CD4-positive, alpha-beta T cell treated with Interleukin-6 at 100 ng/mL for 8 hours (primary cell): ENCODE data around the gene FBXO47.
A peak's percentile ranks its signal among the peaks of the same experiment; 100 is the strongest.
"Not testable (repeated sequence)": the region's sequence is repeated elsewhere in the genome, so short reads cannot be mapped to it uniquely, and the experiment has no call there.

Experiments used
- DNase-seq: peaks from one replicate; pipeline ENCODE4 v3.0.0-alpha.2; 2020; ENCODE audit warnings: mixed read lengths, low spot score

FBXO47 gene

DNA sequence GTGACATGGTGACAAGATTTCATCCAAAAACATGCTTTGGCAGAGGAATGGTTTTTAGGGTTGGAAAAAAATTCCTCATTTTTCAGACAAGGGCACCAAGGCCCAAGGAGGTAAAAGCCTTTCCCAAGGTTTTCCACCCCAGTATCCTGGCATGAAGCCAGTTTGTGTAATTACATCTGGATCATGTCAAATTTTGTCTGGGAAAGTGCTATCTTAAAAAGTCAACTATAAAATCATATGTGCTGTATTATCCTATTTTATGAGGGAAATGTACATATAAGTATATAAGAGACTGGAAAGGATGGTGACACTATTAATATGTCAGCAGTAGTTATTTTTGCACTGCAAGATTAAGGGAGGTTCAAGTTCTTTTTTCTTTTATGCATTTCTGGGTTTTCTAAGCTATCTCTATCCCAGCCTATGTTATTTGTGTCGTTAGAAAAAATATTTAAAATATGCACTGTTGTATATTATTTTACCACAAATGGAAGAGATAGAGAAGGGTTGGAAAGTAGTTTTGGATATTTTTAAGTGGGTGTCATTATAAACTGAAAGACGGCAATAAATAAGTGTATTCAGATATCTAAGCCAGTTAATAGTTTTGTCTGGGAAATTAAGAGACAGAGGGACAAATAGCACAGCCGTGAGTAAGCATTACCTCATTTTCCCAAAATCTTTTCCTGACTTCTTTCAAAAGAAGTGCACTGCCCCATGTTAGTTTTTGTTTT is 13.5 kb upstream of the FBXO47 start:
- DNase-seq, result no peak

DNA sequence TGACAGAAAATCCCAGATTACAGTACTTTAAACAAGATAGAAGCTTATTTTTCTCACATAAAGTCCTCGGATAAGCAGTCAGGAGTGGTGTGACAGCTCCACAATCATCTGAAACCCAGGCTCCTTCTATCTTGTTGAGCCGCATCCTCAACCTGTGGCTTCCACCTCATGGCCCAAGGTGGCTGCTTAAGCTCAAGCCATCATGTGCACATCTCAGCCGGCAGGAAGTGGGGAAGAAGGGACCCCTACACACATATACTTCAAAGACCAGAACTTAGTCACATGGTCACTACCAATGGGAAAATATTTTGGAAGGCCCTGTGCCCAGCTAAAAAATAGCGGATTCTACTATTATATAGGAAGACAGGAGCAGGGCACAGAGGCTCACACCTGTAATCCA is 11.0 kb upstream of the FBXO47 start:
- no peak for DNase-seq

DNA sequence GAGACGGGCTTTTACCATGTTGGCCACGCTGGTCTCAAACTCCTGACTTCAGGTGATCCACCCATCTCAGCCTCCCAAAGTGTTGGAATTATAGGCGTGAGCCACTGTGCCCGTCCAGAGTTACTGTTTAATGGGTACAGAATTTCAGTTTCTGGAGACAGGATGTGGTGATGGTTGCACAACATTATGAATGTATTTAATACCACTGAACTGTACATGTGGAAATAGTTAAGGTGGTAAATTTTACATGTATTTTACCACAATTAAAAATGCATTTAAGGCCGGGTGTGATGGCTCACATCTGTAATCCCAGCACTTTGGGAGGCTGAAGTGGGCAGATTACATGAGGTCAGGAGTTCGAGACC is 9.0 kb upstream of the FBXO47 start:
- DNase-seq, result peak; percentile 12

DNA sequence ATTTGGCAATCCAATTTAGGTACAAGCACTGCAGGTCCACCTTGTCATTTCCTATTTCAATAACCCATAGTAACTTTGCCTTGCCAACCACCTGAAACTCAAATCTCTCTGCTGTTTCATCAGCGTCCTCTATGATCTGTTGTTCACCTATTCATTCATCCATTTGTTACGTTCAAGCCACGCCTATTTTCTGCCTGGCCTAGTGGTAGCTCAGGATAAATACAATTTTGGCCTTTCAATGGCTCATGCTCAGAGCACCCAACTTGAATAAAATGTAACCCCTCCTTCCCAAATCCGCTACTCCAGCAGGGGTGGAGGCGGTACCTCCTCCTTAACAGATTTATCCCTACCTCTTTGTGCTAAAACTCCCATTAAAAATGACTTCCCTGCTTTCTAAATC is 3.6 kb upstream of the FBXO47 start:
- DNase-seq, result no peak

DNA sequence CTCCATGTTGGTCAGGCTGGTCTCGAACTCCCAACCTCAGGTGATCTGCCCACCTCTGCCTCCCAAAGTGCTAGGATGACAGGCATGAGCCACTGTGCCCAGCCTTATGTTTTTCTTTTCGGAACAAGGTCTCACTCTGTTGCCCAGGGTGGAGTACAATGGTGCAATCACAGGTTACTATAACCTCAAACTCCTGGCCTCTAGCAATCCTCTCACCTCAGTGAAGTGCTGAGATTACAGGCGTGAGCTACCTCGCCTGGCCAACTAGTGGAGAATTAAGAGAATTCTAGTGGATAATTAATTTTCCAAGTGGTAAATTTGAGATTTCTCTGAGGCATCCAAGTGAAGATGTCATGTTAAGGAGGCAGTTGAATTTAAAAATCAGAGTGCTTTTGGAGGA is 2.9 kb upstream of the FBXO47 start:
- DNase-seq, result no peak

DNA sequence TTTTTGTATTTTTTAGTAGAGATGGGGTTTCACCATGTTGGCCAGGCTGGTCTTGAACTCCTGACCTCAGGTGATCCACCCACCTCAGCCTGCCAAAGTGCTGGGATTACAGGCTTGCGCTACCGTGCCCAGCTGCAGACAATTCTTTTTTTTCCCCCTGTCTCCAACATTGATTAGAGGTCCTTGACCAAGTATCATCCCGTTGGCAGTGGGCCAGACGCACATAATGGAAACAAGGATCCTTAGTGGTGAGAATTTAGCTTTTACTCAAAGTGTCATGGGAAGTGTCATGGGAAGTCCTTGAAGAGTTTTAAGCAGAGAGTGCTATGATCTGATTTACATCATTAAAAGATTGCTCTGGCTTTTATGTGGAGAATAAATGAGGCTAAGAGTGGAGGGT is 2.1 kb upstream of the FBXO47 start:
- no peak for DNase-seq

DNA sequence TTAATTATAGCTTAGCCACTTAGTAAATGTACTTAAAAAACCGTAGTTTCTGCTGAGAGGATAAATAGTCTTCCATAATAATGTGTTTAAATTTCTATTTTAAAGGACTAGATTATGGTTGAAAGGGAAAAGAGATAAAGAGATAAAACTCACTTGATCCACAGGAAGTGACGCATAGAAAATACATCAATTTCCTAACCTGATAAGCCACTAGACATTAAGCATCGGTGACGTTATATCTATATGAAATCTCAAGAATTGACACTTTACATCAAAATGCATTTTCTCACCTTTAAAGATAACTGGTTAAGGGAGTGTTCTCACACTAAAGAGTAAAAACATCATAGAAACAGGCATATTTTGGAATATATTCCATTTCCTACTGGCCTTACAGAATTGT is 5.8 kb downstream of the FBXO47 start:
- no peak for DNase-seq

DNA sequence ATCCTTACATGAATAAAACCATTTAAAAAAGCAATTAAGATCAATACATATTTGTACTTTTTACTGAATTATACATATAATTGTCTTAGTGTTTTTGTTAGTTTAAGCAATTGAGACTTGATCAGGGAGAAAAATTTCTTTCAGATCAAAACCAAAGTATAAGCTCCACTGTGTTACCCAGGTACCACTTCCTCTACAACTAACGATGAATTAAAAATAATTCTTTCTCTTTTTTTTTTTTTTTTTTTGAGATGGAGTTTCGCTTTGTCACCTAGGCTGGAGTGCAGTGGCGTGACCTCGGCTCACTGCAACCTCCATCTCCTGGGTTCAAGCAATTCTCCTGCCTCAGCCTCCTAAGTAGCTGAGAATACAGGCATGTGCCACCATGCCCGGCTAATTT is 6.8 kb downstream of the FBXO47 start:
- DNase-seq, result no peak

DNA sequence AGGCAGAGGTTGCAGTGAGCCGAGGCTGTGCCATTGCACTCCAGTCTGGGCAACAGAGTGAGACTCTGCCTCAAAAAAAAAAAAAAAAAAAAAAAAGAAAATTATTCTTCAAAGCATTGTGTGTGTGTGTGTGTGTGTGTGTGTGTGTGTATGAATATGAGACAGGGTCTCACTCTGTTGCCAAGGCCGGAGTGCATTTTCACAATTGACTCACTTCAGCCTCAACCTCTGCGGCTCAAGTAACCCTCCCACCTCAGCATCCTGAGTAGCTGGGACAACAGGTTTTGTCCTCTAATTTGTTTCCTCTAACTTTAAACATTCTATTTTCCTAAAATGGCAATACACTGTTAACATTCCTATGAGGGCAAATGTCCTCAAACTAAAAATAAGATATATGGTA is 7.7 kb downstream of the FBXO47 start:
- no peak for DNase-seq

DNA sequence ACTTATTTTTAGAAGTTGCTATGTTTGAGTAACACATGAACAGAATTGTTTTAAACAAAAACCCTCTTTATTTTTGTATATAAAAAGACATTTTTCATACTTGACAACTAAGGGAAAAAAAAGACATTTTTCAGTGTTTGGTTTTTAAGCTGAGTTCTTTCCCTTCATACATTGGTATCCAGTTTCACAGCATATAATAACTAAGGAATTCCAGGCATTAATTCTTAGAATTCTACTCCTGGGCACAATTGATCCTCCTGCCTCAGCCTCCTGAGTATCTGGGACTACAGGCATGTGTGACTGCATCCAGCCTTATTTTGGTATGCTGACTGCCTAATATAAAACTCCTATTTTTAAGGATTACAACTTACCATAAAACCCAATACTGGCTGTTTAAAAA is 8.4 kb downstream of the FBXO47 start:
- no peak for DNase-seq

DNA sequence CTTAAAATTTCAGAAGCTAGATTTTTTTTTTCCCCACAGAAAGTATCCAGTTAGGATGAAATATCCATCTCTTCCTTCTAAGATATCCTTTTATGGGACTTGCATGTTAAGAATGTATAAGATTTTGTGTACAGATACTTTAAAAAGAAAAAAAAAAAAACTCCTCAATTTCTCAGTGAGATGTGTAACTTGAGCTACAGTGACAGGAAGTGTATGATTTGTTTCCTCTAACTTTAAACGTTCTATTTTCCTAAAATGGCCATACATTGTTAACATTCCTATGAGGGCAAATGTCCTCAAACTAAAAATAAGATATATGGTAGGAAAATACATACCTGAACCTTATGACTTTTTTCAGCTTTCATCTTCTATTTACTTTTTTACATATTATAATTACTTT is 8.9 kb downstream of the FBXO47 start:
- no peak for DNase-seq

DNA sequence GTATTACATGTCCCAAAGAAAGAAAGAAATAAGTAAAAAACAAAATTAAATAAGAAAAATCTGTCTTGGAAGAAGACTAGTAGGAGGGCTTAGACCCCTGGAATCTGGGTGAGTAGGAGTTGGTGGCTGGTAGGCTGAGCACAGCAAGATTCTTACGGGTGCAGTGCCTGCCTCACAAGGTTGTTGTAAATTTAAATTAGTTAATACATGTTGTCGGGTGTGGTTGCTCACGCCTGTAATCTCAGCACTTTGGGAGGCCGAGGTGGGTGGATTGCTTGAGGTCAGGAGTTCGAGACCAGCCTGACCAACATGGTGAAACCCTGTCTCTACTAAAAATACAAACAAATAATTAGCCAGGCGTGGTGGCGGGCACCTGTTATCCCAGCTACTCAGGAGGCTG is 13.4 kb downstream of the FBXO47 start:
- DNase-seq, result not testable (repeated sequence)

DNA sequence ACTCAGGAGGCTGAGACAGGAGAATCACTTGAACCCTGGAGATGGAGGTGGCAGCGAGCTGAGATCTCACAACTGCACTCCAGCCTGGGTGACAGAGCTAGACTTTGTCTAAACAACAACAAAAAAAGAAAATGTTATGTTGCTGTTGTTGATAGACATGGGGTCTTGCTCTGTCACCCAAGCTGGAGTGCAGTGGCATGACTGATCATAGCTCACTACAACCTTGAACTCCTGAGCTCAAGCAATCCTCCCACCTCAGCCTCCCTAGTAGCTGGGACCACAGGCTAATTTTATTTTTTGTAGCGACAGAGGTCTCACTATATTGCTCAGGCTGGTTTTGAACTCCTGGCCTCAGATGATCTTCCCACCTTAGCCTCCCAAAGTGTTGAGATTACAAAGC is 20.0 kb downstream of the FBXO47 start:
- no peak for DNase-seq

DNA sequence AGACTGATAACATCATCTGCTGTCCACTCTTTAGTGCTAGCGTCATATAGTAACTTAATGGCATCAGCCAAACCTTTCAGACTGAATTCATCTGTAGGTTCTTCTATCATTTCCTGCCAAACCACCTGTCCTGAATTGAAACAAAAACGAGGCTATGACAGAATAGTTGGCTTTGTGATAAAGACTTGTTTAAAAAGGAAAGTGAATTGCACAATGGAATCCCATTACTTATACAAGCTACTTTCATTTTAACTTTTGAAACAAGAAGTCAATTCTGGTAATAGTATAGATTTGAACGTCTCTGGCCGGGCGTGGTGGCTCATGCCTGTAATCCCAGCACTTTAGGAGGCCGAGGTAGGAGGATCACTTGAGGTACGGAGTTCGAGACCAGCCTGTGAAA is 23.6 kb downstream of the FBXO47 start:
- DNase-seq, result no peak

DNA sequence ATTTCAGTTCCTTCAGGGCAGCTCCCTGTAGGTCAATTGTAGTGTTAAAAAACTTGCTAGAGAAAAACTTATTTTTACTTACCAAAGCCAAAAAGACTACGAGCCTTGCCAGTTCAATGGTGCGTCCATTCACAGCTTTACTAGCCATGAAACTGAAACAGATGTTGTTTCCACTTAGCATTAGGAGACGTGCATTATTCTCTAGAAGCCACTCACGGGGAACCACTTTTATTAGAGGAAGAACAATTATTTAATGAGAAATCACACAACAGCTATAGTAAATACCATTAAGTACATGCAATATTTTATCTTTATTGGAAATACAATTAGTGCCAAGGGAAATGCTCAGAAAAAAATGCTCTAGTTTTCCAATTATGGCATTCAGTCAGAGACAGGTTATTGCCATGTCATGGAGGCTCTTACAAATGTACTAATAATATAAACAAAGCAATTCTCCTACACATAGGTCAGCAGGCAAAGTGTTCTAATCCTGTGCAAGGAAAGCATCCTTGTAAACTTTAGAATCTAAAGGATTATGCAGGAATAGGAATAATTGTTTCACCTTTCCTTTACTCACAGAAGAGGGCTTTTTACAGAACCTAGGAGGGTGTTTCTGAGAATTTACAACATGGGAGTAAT is 24.4 kb downstream of the FBXO47 start:
- no peak for DNase-seq

DNA sequence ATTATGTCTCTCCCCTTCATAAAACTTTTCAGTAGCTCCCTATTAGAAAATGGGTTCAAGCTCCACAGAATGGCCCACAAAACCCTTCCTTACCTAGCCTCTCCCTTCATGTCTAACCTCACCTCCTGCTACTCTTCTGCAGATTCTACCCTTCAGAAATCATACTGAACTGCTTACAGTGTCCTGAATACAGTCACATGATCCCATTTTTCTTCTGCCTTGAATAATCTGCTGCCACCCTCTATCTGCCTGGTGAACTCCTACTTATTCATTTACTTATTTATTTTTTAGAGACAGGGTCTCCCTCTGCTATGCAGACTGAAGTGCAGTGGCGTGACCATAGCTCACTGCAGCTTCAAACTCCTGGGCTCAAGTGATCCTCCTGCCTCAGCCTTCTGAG is 26.8 kb downstream of the FBXO47 start:
- DNase-seq, result no peak

DNA sequence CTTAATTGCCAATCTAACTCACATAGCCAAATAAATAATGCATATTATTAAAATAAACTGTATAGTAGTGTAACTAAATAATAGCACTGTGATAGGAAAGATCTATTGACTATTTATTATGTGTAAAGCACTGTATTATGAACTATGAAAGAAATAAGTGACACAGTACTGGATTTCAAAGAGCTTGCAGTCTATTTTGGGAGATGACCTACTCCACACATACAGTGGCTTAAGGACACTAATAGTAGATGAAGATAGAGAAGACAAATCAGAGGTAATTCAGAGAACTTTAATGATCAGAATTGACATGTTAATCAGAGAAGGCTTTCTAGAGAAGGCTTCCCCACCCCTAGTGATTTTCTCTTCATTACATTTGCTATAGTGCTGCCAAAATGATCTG is 27.2 kb downstream of the FBXO47 start:
- no peak for DNase-seq

DNA sequence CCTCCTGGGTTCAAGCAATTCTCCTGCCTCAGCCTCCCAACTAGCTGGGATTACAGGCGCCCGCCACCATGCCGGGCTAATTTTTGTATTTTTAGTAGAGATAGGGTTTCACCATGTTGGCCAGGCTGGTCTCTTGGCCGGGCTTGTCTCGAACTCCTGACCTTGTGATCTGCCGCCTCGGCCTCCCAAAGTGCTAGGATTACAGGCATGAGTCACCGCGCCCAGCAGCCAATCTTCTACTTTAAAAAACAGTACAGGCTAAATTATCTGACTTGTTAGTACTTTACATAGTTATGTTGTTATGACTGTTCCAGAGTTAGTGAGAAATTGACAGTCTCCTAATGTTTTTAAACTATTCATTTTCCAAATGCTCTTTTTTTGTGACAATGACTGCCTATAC is 33.2 kb downstream of the FBXO47 start:
- DNase-seq, result not testable (repeated sequence)

DNA sequence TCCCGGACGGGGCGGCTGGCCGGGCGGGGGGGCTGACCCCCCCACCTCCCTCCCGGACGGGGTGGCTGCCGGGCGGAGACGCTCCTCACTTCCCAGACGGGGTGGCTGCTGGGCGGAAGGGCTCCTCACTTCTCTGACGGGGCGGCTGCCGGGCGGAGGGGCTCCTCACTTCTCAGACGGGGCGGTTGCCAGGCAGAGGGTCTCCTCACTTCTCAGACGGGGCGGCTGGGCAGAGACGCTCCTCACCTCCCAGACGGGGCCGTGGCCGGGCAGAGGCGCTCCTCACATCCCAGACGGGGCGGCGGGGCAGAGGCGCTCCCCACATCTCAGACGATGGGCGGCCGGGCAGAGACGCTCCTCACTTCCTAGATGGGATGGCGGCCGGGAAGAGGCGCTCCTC is 36.4 kb downstream of the FBXO47 start:
- DNase-seq, result not testable (repeated sequence)

DNA sequence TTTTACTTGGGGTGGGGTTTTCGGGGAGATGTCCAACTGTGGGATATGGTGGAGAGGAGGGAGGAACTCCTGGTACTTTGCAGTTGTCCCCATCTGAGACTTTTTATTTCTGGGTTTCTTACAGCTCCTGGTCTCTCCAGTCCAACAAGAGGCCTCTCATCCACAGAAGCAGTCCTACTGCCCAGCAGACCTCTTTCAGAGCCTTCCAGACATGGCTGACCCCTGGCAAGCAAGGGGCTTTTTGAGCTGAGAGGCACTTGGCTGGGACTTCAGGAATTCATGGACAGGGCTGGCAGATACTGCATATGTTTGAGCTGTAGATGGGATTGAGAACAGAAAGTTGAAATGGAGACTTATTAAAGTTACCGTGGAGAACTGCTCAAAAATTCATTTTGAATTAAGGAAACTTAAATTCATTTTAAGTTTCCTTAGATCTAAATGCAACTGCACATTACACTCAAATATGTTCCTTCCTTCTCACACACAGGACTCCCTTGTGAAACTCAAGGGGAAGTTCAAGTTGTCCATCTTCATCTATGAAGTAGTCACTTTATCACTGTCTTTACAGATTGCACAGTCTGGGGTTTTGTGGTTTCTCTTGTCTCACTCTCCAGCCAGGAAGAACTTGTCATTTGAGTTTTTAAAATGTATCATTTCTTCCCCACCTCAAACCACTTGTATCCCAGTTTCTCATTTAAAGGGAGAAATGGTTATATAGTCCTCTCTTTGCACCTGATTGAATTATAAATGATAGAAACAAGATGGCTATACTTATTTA is 40.7 kb downstream of the FBXO47 start:
- DNase-seq, result no peak

DNA sequence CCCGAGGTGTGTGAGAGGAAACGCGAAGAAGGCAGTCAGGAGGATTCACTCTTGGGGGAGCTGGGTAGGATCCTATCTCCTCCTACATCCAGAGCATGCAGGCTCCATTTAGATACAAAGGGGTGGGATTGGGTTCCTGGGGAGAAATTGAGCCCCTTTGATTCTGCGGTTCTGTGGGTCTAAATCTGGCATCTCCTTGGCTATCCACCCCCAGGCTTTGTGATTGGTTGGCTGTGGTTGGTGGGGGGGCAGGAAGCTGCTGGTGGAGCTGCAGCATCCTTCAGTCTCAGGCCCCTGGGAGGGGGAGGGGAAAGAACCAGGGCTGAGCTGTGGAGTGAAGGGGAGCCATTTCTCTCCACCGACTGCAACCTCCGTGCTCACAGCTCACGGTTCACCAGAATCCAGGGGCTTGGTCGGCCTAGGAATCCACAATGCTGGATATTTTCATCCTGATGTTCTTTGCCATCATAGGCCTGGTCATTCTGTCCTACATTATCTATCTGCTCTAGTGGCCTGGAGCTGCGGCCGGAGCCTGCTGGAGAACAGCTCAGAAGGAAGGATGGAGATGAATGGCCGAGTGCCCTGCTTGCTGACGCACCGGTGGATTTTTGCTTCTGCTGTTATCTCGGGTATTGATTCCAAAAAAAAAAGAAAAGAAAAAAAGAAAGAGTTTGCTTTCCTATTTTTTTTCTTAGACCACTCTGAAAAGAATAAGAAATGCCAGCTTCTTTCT is 41.8 kb downstream of the FBXO47 start, which contains the start of gene LASP1NB:
TSS of gene LASP1NB (plus strand) at position 352 of the 733 bp plus-strand sequence.
- peak; percentile 56 for DNase-seq

DNA sequence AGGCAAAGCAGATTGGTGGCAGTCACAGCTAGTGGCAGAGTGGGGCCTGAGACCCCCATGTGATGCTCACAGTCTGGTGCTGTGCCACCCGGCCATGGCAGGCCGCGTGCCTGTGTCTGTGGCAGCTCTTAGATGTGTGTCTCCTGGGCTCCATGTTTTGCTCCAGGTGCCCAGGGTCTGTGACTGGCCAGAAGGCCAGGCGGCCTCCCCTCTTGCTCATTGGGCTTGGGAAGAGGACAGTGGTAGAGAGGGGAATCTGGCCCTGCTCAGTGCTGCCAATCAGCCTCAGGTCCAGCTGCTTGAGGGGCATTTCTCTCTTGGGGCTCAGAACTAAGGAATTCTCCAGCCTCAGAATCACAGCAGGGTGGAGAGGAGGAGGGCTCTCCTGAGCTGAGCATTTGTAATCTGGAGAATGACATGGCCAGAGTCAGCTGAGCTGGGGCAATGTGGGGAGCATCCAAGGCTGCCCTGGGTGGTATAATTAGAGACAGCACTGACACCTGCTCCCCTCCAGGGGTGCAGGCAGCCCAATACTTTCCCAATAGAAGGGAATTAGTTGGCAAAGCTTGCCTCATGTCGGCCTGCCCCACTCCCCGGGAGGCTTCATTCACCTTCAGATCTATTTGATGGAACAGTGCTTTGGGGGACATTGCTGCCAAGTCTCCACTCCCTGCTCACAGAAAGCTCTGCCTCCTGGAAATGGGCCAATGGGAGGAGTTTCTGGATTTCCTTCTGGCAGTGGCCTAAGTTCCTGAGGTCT is 44.5 kb downstream of the FBXO47 start:
- no peak for DNase-seq
